Muscle of leg (tissue), 11 donors: ENCODE data around the gene MTF1. TPM values are rescaled to one million over a fixed set of nuclear protein-coding genes. Genes with fewer than 3 reads are reported as not detected.
"Not testable (repeated sequence)": the region's sequence is repeated elsewhere in the genome, so short reads cannot be mapped to it uniquely, and the experiment has no call there.

Experiments
- DNase-seq: peaks from one replicate; pipeline ENCODE4 v3.0.0; 2013
- H3K27ac ChIP-seq: one replicate; pipeline ENCODE4 v1.5.1; 2013; ENCODE audit warnings: mild to moderate bottlenecking, low read length, control low read depth
- H3K27me3 ChIP-seq: one replicate; pipeline ENCODE4 v1.6.1; 2013; ENCODE audit warnings: low read length; ENCODE audit not compliant: control insufficient read depth, insufficient read depth
- H3K36me3 ChIP-seq: one replicate; pipeline ENCODE4 v1.6.1; 2013; ENCODE audit warnings: low read length; ENCODE audit not compliant: control insufficient read depth, insufficient read depth
- H3K4me1 ChIP-seq: one replicate; pipeline ENCODE4 v1.6.1; 2013; ENCODE audit warnings: low read length; ENCODE audit not compliant: control insufficient read depth, insufficient read depth
- H3K4me3 ChIP-seq: one replicate; pipeline ENCODE4 v1.5.1; 2013; ENCODE audit warnings: low read length, control low read depth
- H3K9me3 ChIP-seq: replicated peaks from 2 replicates; pipeline ENCODE4 v1.6.1; 2013; ENCODE audit warnings: low read depth, low read length; ENCODE audit not compliant: control insufficient read depth
- WGBS: methylation state at CpG from one replicate; pipeline ENCODE4 v1.1.5; 2013; ENCODE audit warnings: missing lambda C conversion rate; ENCODE audit not compliant: insufficient coverage; 5-methylcytosine and 5-hydroxymethylcytosine counted together
- polyA plus RNA-seq, 8 donors: library from polyadenylated mRNA; unstranded; fragments of 120-200 nt; gene quantifications; one replicate each; pipeline versions ENCODE4 v1.2.1 to v1.2.3, GENCODE V29; 2013; ENCODE audit warnings: inconsistent platforms in 1 of 8, low replicate concordance in 1 of 8; ENCODE audit not compliant: insufficient read length in 8 of 8, insufficient read depth in 1 of 8
- total RNA-seq: library from RNA; stranded (reverse); fragments of 120-200 nt; gene quantifications from one replicate; pipeline ENCODE4 v1.2.4, GENCODE V29; 2013

Gene MTF1
- total and polyA plus RNA-seq, 9 donors: 2.4 to 6.4 (median 5.1) TPM

DNA sequence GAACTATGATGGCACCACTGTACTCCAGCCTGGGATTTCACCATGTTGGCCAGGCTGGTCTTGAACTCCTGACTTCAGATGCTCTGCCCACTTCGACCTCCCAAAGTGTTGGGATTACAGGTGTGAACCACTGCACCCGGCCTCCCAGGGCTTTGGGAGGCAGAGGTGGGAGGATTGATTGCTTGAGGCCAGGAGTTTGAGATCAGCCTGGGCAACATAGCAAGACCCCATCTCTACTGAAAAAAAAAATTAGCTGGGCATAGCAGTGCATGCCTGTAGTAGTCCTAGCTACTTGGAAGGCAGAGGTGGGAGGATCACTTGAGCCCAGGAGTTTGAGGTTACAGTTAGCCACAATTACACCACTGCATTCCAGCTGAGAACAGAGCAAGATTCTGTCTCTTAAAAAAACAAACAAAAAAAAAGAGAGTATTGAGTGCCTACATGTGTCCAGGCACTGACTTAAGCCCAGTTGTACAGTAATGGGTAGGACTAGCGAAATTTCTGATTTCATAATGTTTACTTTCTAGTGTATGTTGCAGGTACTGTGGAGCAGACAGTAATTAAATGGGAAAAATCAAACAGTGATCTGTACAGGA is 61.5 kb downstream of the MTF1 start:
- H3K27ac ChIP-seq: no peak overlapping the region
- H3K9me3 ChIP-seq: no peaks in the 10 kb centered on the region
- no peak for DNase-seq
- H3K36me3 ChIP-seq: peaks cover 13% of the 10 kb centered on the region
- H3K4me3 ChIP-seq: no peak overlapping the region
- peaks cover 14% of the 10 kb centered on the region for H3K4me1 ChIP-seq
- H3K27me3 ChIP-seq: peaks cover 16% of the 10 kb centered on the region
- WGBS: 82% methylated on average over 1 of the region's 3 CpGs

GRCh38 chr1:37795340-37796125 is 63.9 kb downstream of the MTF1 start:
- Histone ChIP-seq H3K9me3 (no peaks in the 10 kb centered on the region), H3K36me3 (peaks cover 3% of the 10 kb centered on the region), H3K4me1 (peaks cover 14% of the 10 kb centered on the region), H3K27me3 (peaks cover 23% of the 10 kb centered on the region), H3K27ac (no peak overlapping the region), H3K4me3 (no peak overlapping the region)
- peak; percentile 74 for DNase-seq
- WGBS: 24% methylated on average over 16 of the region's 22 CpGs

DNA sequence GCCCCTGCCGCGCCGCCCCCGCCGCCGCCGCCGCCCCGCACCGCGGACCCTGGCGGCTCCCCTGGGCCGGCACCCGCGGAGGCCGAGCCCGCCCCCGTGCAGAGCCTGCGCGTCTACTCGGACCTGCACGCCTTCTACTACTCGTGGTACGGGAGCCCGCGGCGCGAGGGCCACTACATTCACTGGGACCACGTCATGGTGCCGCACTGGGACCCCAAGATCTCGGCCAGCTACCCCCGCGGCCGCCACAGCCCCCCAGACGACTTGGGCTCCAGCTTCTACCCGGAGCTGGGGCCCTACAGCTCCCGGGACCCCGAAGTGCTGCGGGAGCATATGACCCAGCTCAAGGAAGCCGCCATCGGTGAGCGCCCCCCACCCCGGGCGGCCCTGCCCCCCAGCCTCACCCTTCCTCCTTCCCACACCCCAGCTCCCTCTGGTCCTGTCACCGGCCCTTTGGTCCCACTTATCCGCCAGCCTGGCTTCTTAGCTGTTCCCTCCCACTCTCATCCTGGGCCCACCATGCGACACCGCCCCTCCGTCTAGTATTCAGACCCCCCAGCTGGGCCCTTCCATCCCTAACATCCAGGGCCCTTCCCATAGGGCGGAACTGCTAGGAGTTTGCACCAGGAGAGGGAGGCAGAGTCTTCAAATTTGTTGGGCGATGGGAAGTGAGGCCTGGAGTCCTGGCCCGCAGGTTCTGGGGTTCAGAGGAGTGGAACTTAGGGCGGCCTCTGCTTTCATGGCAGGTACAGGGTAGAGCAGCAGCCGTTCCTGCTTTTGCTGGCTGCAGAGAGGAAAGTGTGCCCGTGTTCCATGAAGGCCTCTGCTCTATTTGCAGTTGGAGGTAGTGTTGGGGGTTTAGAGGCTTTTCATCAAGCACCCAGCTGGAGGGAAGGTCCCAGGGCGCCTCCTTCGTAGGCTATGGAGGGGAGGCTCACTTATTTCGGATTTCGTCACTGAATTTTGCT is 64.7 kb downstream of the MTF1 start:
- peaks cover 23% of the 10 kb centered on the region for H3K27me3 ChIP-seq
- peaks cover 14% of the 10 kb centered on the region for H3K4me1 ChIP-seq
- H3K9me3 ChIP-seq: no peaks in the 10 kb centered on the region
- H3K27ac ChIP-seq: no peak overlapping the region
- no peak overlapping the region for H3K4me3 ChIP-seq
- 3% methylated on average over 53 of the region's 59 CpGs for WGBS
- DNase-seq: no peak
- no peaks in the 10 kb centered on the region for H3K36me3 ChIP-seq

DNA sequence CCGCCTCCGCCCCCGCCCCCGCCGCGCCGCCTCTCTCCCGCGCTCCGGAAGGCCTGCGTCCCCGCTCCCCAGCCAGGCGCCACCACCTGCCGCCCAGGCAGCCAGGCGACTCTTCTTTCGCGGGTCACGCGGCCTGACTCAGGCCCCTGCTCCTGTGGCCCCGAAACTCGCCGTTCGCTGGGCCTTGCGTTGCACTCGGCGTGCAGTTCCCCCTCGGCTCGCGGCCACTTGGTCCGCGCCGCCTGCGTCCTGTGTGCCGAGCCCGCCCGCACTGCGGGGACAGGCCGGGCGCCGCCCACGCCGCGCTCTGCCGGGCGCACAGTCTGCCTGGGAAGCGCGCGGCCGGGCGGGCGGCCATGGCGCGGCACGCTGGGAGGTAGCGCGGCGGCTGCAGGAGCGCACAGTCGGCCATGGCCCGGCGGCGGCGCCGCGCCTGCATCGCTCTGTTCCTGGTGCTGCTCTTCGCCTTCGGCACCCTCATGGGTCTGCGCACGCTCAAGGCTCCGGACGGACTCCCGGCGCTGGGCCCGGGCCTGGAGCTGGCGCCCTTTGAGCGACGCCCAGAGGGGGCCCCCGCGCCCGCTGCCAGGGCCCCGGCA is 65.5 kb downstream of the MTF1 start, which contains the start of gene MANEAL:
MANEAL (plus strand) TSS at position 75 of the 599 bp plus-strand sequence; CDS start at position 411, 336 bp downstream.
- Histone ChIP-seq H3K4me3 (peak within 1 kb of the TSS; percentile 32), H3K27me3 (peaks cover 23% of the 10 kb centered on the region), H3K36me3 (no peaks in the 10 kb centered on the region), H3K4me1 (peaks cover 14% of the 10 kb centered on the region), H3K9me3 (no peaks in the 10 kb centered on the region), H3K27ac (no peak within 1 kb of the TSS)
- peak; percentile 64 for DNase-seq
- under 1% methylated on average over 79 of the region's 82 CpGs for WGBS

GRCh38 chr1:37792943-37793686 is 66.3 kb downstream of the MTF1 start:
- H3K27me3 ChIP-seq: peaks cover 23% of the 10 kb centered on the region
- no peaks in the 10 kb centered on the region for H3K36me3 ChIP-seq
- H3K27ac ChIP-seq: no peak overlapping the region
- WGBS: 28% methylated on average over 33 of the region's 36 CpGs
- DNase-seq: no peak
- no peak overlapping the region for H3K4me3 ChIP-seq
- H3K9me3 ChIP-seq: no peaks in the 10 kb centered on the region
- peaks cover 14% of the 10 kb centered on the region for H3K4me1 ChIP-seq

- WGBS: 75% methylated on average over 10 of the region's 17 CpGs
- no peaks in the 10 kb centered on the region for H3K36me3 ChIP-seq
- H3K4me3 ChIP-seq: no peak overlapping the region
- peaks cover 4% of the 10 kb centered on the region for H3K27me3 ChIP-seq
- H3K9me3 ChIP-seq: no peaks in the 10 kb centered on the region
- no peaks in the 10 kb centered on the region for H3K4me1 ChIP-seq
- H3K27ac ChIP-seq: no peak overlapping the region
- no peak for DNase-seq
These were observed 76.9 kb downstream of the MTF1 start for GRCh38 chr1:37782491-37782890.

GRCh38 chr1:37778654-37779053 is 80.7 kb downstream of the MTF1 start:
- no peak overlapping the region for H3K27ac ChIP-seq
- DNase-seq: no peak
- peaks cover 4% of the 10 kb centered on the region for H3K27me3 ChIP-seq
- no peaks in the 10 kb centered on the region for H3K36me3 ChIP-seq
- WGBS: 75% methylated on average over 2 of the region's 3 CpGs
- no peak overlapping the region for H3K4me3 ChIP-seq
- H3K9me3 ChIP-seq: no peaks in the 10 kb centered on the region
- no peaks in the 10 kb centered on the region for H3K4me1 ChIP-seq

- no peaks in the 10 kb centered on the region for H3K4me1 ChIP-seq
- peaks cover 4% of the 10 kb centered on the region for H3K27me3 ChIP-seq
- H3K27ac ChIP-seq: no peak overlapping the region
- no peak for DNase-seq
- WGBS: 64% methylated on average over 3 of the region's 4 CpGs
- no peak overlapping the region for H3K4me3 ChIP-seq
- H3K36me3 ChIP-seq: no peaks in the 10 kb centered on the region
- H3K9me3 ChIP-seq: no peaks in the 10 kb centered on the region
These were observed 82.4 kb downstream of the MTF1 start for GRCh38 chr1:37776946-37777516.

GRCh38 chr1:37771440-37771839 is 88.0 kb downstream of the MTF1 start:
- H3K27ac ChIP-seq, DNase-seq, H3K27me3 ChIP-seq, H3K36me3 ChIP-seq, H3K9me3 ChIP-seq, H3K4me1 ChIP-seq, H3K4me3 ChIP-seq: not testable (repeated sequence)
